Smooth muscle cell (in vitro differentiated cells): ENCODE measurements around the gene UNC5B. TPM values are rescaled to one million over a fixed set of nuclear protein-coding genes. Genes with fewer than 3 reads are reported as not detected.

ENCODE experiments used
- DNase-seq: peaks from one replicate; lab custom pipeline; 2025; ENCODE audit not compliant: unreplicated experiment; lab: John Stamatoyannopoulos, UW
- H2AFZ ChIP-seq: fragments of 200-600 bp; sonication (generic); 2 replicates; pipeline ENCODE4 v1.6.0; 2016; ENCODE audit warnings: antibody characterized with exemption, low read depth, mild to moderate bottlenecking
- H3F3A ChIP-seq: fragments of 200-600 bp; sonication (generic); 2 replicates; pipeline ENCODE4 v1.6.0; 2017; ENCODE audit warnings: antibody characterized with exemption, low read depth
- H3K27ac ChIP-seq: fragments of 200-600 bp; sonication (generic); 2 replicates; pipeline ENCODE4 v1.5.1; 2016; ENCODE audit warnings: low read depth, mild to moderate bottlenecking
- H3K27me3 ChIP-seq: fragments of 200-600 bp; sonication (generic); 2 replicates; pipeline ENCODE4 v1.6.1; 2016; ENCODE audit warnings: low read depth, mild to moderate bottlenecking
- H3K36me3 ChIP-seq: fragments of 200-600 bp; sonication (generic); 2 replicates; pipeline ENCODE4 v1.5.1; 2016; ENCODE audit warnings: low read depth
- H3K4me1 ChIP-seq: fragments of 200-600 bp; sonication (generic); 2 replicates; pipeline ENCODE4 v1.5.1; 2016; ENCODE audit warnings: low read depth
- H3K4me2 ChIP-seq: fragments of 200-600 bp; sonication (generic); 2 replicates; pipeline ENCODE4 v1.6.0; 2016; ENCODE audit warnings: mild to moderate bottlenecking
- H3K4me3 ChIP-seq: fragments of 200-600 bp; sonication (generic); 2 replicates; pipeline ENCODE4 v1.5.1; 2016; ENCODE audit warnings: mild to moderate bottlenecking
- H3K79me2 ChIP-seq: fragments of 200-600 bp; sonication (generic); 2 replicates; pipeline ENCODE4 v1.6.0; 2016; ENCODE audit warnings: low read depth, mild to moderate bottlenecking
- H3K9ac ChIP-seq: fragments of 200-600 bp; sonication (generic); 2 replicates; pipeline ENCODE4 v1.6.0; 2016; ENCODE audit warnings: low read depth
- H3K9me3 ChIP-seq: fragments of 200-600 bp; sonication (generic); replicated peaks from 2 replicates; pipeline ENCODE4 v1.5.1; 2016; ENCODE audit warnings: low read depth
- H4K20me1 ChIP-seq: fragments of 200-600 bp; sonication (generic); 2 replicates; pipeline ENCODE4 v1.6.0; 2016; ENCODE audit warnings: low read depth
- CTCF ChIP-seq: fragments of 200-600 bp; sonication (generic); IDR thresholded peaks from 2 replicates; pipeline ENCODE4 v1.5.1; 2017; ENCODE audit warnings: borderline replicate concordance, mild to moderate bottlenecking, antibody characterized with exemption; ENCODE audit not compliant: insufficient read depth, poor library complexity, severe bottlenecking
- WGBS: methylation state at CpG from one replicate; pipeline ENCODE4 v1.1.7; 2016; ENCODE audit warnings: low lambda C conversion rate; 5-methylcytosine and 5-hydroxymethylcytosine counted together
- polyA plus RNA-seq: library from polyadenylated mRNA; unstranded; fragments of >200 nt; fragmentation: Nextera tagmentation; extraction: Ambion mirVana; gene quantifications from 2 replicates; pipeline ENCODE4 v1.2.1, GENCODE V29; 2016
- total RNA-seq: library from RNA; depleted of rRNA; stranded (reverse); fragments of >200 nt; gene quantifications from 2 replicates; pipeline ENCODE4 v1.2.3, GENCODE V29; 2014

UNC5B gene
- total and polyA plus RNA-seq, 2 experiments from 2014 or later: 89.6 to 142 TPM

- peak overlapping the region; percentile 5 for H3K27ac ChIP-seq
- TF ChIP-seq CTCF: no peak
Measured at GRCh38 chr10:71301371-71301916, 89.1 kb downstream of the UNC5B start.

GRCh38 chr10:71302451-71302850 lies 90.1 kb downstream of the UNC5B start:
- no peaks in the 10 kb centered on the region for H3K4me1 ChIP-seq
- TF ChIP-seq CTCF: no peak
- H3K4me3 ChIP-seq: no peak overlapping the region
- H4K20me1 ChIP-seq: peaks cover 73% of the 10 kb centered on the region
- H3K4me2 ChIP-seq: no peak overlapping the region
- no peak overlapping the region for H3K9ac ChIP-seq
- H3K27ac ChIP-seq: no peak overlapping the region
- H3K36me3 ChIP-seq: no peaks in the 10 kb centered on the region
- H3F3A ChIP-seq: peaks cover 28% of the 10 kb centered on the region
- no peak for DNase-seq
- no peaks in the 10 kb centered on the region for H3K79me2 ChIP-seq
- no peak overlapping the region for H2AFZ ChIP-seq
- WGBS: 100% methylated on average over 4 of the region's 4 CpGs
- H3K27me3 ChIP-seq: no peaks in the 10 kb centered on the region
- H3K9me3 ChIP-seq: no peaks in the 10 kb centered on the region

More at GRCh38 chr10:71301371-71301916, 89.1 kb downstream of the UNC5B start:
- Histone ChIP-seq H3K4me3 (no peak overlapping the region), H3K27me3 (no peaks in the 10 kb centered on the region), H3K4me1 (no peaks in the 10 kb centered on the region), H3F3A (peaks cover 28% of the 10 kb centered on the region), H4K20me1 (peaks cover 82% of the 10 kb centered on the region), H3K79me2 (no peaks in the 10 kb centered on the region), H3K4me2 (no peak overlapping the region), H3K9ac (no peak overlapping the region), H2AFZ (no peak overlapping the region), H3K9me3 (no peaks in the 10 kb centered on the region), H3K36me3 (no peaks in the 10 kb centered on the region)
- 96% methylated on average over 12 of the region's 12 CpGs for WGBS
- DNase-seq: no peak

- Histone ChIP-seq H3K4me1 (no peaks in the 10 kb centered on the region), H3K36me3 (no peaks in the 10 kb centered on the region), H3K27ac (no peak overlapping the region), H3K9me3 (no peaks in the 10 kb centered on the region), H2AFZ (no peak overlapping the region), H3K9ac (no peak overlapping the region), H3K4me3 (no peak overlapping the region), H4K20me1 (peaks cover 68% of the 10 kb centered on the region), H3K79me2 (no peaks in the 10 kb centered on the region), H3K27me3 (no peaks in the 10 kb centered on the region), H3K4me2 (no peak overlapping the region), H3F3A (peaks cover 28% of the 10 kb centered on the region)
- no peak for DNase-seq
- TF ChIP-seq CTCF: peak; percentile 28
- 90% methylated on average over 8 of the region's 8 CpGs for WGBS
Measured at GRCh38 chr10:71302874-71303568, 90.7 kb downstream of the UNC5B start.

- no peak overlapping the region for H3K9ac ChIP-seq
- H3K4me3 ChIP-seq: no peak overlapping the region
- no peaks in the 10 kb centered on the region for H3K9me3 ChIP-seq
- WGBS: 100% methylated on average over 1 of the region's 1 CpG
- H3K27me3 ChIP-seq: no peaks in the 10 kb centered on the region
- no peaks in the 10 kb centered on the region for H3K79me2 ChIP-seq
- no peak overlapping the region for H3K27ac ChIP-seq
- no peaks in the 10 kb centered on the region for H3K36me3 ChIP-seq
- H2AFZ ChIP-seq: no peak overlapping the region
- no peak for DNase-seq
- H3F3A ChIP-seq: peaks cover 28% of the 10 kb centered on the region
- H3K4me2 ChIP-seq: no peak overlapping the region
- no peaks in the 10 kb centered on the region for H3K4me1 ChIP-seq
- no peak for TF ChIP-seq CTCF
- H4K20me1 ChIP-seq: peaks cover 63% of the 10 kb centered on the region
Measured at GRCh38 chr10:71303569-71303907, 91.2 kb downstream of the UNC5B start.
